LHCN-M2 (cell line): Measurements from ENCODE around the gene KCNAB1. TPM values are rescaled to one million over a fixed set of nuclear protein-coding genes. Genes with fewer than 3 reads are reported as not detected.
"Not testable (repeated sequence)": the region's sequence is repeated elsewhere in the genome, so short reads cannot be mapped to it uniquely, and the experiment has no call there.

ENCODE experiments used
- DNase-seq: peaks from one replicate; pipeline ENCODE4 v3.0.0-alpha.2; 2012; ENCODE audit warnings: low read depth
- total RNA-seq: library from RNA; depleted of rRNA; stranded (reverse); fragments of >200 nt; gene quantifications from 2 replicates; pipeline ENCODE4 v1.2.3, GENCODE V29; 2014

The KCNAB1 gene
- total RNA-seq, 1 experiment from 2014 or later: 0.57 TPM

DNA sequence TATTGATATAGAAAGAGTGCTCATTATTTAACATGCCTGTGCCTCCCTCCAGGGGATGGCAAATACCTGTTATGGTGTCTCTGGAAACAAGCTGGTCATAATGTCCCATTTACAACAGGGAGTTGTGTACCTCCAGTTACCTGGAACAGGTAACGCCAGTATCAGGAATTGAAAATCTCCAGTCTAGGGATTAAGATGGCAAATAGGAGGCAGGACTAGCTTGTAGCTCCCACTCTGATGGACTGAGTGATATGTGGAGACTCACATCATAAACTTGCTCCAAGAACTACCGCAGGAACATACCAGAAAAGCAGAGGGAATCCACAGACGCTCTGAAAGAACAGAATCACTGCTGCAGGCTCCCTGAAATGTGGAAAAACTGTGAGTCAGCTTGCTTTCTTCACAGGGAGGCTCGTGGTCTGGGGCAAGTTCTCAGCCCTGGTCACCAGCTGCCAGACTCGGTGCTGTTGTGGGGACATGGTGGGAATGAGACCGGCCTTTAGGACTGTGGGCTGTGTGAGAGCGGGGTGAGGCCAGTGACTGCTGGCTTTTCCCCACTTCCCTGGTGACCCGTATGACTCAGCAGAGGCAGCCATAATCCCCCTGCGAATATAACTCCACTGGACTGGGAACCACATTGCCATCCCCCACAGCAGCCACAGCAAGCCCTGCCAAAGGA lies 97.4 kb downstream of the KCNAB1 start:
- peak; percentile 39 for DNase-seq

GRCh38 chr3:156218353-156218744 lies 98.0 kb downstream of the KCNAB1 start:
- no peak for DNase-seq

DNA sequence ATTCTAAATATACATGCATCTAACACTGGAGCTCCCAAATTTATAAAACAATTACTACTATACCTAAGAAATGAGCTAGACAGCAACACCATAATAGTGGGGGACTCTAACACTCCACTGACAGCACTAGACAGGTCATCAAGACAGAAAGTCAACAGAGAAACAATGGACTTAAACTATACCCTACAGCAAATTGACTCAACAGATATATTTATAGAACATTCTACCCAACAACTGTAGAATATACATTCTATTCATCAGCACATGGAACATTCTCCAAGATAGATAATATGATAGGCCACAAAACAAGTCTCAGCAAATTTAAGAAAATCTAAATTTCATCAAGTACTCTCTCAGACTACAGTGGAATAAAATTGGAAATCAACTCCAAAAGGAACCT lies 102.0 kb downstream of the KCNAB1 start:
- DNase-seq: not testable (repeated sequence)

DNA sequence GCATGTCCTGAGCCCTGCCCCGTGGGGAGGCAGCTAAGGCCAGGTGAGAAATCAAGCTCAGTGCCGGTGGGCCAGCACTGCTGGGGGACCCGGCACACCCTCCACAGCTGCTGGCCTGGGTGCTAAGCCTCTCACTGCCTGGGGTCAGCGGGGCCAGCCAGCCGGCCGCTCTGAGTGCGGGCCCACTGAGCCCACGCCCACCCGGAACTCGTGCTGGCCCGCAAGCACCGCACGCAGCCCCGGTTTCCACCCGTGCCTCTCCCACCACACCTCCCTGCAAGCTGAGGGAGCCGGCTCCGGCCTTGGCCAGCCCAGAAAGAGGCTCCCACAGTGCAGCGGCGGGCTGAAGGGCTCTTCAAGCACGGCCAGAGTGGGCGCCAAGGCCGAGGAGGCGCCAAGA lies 103.7 kb downstream of the KCNAB1 start:
- not testable (repeated sequence) for DNase-seq

GRCh38 chr3:156226676-156227420 lies 106.5 kb downstream of the KCNAB1 start:
- DNase-seq: no peak

GRCh38 chr3:156227704-156228103 lies 107.3 kb downstream of the KCNAB1 start:
- DNase-seq: no peak

GRCh38 chr3:156230278-156230900 lies 110.0 kb downstream of the KCNAB1 start:
- no peak for DNase-seq

DNA sequence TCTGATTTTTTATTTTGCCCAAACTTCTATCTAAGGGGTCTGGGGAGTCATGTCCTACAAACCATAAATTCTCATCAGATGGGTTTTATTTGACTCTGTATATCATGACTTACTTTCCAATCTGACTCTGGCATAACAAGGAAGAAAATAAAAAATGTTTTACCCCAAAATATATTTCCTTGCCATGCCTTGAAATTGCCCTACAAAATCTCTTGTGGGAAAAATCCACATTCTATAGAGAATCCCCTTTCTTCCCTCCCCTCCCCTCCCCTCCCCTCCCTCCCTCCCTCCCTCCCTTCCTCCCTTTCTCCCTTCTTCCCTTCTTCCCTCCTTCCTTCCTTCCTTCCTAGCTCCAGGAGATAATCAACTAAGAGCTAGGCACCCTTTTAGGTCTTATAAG lies 110.8 kb downstream of the KCNAB1 start:
- DNase-seq: not testable (repeated sequence)

DNA sequence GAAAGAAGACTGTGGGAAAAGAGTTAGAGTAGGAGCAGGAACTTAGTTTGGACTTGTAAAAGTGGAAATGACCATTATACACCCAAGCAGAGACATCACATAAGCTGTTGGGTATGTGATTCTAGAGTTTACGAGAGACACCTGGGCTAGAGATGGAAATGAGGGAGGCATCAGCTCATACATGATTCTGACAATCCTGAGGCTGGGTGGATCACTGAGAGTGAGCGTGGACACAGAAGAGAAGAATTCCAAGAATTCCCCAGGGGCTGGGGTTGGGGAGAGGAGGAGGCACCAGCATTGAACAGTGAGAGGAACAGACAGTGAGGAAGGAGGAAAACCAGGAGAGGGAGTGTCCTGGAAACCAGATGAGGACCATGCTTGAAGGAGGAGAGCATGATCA lies 113.5 kb downstream of the KCNAB1 start:
- DNase-seq: no peak

DNA sequence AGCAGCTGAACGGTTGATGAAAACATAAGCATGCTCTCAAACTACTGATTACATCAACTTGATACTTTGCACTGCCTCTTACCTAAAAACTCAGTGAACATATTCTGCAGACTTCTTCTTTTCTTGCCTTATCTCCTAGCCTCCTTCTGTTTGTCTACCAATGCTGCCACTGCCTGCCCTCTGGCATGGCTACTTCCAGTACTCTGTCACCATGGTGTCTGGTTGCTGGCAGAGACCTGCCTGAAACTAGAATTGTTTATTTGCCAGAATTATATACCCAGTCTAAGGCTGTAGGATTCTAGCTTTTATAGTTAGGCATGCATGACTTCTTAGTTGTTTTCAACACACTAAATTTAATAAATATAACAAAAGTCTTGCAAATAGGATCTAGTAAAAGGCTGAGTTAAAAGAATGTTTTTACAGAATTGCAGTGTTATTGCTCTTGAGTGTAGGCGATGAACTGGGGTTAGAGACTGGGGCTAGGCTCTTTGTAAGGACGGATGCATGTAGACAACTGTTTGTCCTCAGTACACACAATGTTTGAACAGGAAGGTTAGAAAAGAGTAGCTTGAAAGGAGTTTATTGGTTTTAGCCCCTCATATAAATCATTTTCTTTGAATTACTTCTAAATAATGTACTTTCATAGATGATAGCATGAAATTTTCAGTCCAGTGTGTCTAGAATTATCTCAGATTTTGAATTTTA lies 116.3 kb downstream of the KCNAB1 start:
- no peak for DNase-seq

- DNase-seq: no peak
Observed at GRCh38 chr3:156240642-156241041, 120.3 kb downstream of the KCNAB1 start.

GRCh38 chr3:156246961-156247725 lies 126.8 kb downstream of the KCNAB1 start:
- DNase-seq: no peak

DNA sequence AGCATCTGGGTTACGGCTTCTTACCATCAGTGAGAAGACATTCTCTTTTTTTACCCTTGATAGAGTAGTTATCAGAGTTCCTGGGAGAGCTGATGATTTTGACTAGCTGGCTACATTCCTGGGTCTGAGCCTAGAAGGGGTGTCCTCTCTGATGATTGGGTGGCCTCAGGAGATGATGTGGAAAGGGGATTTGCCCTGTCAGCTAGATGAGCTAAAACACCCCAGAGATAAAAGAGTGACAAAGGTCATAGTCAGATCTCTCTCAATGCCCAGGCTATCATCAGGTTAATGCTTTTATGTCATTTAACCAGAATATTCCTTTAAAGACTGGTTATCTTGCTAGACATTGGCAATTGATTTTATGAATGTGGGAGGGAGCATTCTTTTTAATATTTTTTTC lies 130.2 kb downstream of the KCNAB1 start:
- no peak for DNase-seq

DNA sequence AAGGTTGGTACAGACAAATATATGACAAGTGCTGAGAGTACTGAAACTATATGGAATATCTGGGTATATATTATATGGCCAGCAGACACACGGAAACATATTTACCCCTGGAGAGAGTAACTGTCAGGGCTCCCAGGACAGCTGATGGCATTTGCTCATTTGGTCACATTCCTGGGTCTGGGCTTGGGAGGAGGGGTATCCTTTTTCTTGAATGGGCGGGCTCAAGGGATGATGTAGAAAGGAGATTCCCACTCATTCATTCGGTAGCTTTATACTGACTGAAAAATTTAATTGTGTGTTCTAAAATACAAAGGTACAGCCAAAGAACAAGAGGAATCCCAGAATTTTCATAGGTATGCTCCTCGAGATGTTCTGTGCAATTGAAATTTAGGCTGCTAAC lies 131.0 kb downstream of the KCNAB1 start:
- DNase-seq: no peak

DNA sequence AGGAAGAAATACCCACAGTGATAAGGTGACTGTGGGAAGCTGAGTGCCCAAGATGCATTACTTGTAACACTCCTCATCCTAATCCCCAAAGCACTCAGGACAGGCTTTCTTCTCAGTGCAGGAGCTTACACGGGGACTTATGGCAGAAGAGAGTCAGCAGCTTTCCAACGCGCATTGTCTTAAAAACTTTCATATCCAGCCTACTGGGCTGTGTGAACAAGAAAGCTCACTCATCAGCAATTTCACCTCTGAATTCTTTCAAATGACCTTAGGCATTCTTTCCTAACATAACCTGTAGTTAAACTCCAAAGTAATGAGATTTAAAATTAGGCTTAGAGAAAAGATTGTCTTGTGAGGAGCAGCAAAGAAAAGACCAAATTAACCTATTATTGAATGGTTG lies 132.3 kb downstream of the KCNAB1 start:
- no peak for DNase-seq

DNA sequence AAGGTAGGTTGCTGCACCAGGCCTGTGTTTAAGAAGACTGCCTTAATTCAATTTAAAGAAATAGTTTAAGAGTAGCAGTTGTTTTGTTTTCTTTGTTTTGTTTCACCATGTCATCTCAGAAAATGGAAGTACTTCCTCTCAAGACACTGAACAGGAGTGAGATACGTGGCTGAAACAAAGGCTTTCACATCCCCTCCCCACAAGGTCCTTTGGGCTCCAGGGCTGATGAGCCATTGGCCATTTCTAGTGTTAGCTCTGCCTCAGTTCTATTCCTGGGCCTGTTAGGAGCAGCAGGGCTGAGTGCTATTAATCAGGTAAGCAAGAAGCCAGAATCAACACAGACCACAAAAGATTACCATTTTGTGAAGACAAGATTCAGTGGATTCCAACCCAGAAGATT lies 132.8 kb downstream of the KCNAB1 start:
- no peak for DNase-seq

DNA sequence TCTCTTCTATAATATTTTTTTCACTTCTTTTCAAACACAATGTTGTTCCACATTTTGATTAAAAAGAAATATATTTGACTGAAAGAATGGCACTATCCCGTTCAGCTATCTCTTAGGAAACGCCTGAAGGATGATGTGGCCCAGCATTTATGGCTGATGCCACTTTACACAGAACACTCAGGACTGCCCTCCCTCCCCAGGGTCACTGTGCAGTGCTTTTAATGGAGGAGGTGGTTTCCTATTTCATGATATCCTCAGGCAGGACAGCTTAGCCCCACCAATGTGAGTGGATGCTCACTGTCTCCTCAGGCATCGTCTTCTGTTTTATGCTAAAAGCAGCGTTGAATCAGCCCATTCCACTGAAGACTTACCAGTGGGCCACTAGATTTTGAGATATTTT lies 135.9 kb downstream of the KCNAB1 start:
- no peak for DNase-seq

DNA sequence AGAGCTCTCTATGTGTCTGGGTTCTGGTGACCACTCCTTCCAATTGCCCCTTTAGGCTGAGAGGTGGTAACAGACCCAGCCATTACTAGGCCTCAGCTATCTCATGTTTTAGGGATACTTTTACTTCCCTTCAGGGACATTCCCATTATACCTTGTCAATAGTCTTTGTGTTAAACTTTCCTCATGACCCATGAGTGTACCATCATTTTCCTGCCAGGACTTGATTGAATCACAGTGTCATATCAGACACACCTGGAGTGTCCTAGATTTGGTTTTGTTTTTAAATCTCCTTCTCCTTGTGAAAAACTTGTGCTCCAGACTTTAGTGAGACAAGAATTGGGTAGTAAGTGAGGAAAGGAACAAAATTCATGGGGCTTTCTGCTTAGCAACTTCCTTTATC lies 136.6 kb downstream of the KCNAB1 start:
- DNase-seq: no peak

DNA sequence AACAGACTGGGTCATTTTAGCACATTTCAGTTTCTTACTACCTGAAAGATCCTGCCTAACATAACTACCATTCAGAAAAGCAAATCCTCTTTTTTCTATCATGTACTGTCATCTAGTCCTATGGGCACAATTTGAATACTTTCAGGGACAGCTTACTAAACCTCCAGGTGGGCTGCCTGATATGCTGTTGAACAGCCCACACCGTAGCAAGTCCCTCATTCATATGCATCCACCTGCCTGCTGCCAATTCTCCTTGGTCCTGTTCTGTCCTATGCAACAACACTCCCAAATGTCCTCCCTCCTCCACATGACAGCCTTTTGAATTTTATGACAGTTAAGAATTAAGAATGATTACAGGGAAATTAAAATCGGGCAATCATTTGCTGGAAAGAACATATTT lies 137.9 kb downstream of the KCNAB1 start:
- no peak for DNase-seq

- DNase-seq: no peak
Observed at GRCh38 chr3:156259896-156260295, 139.5 kb downstream of the KCNAB1 start.

GRCh38 chr3:156260331-156260730 lies 140.0 kb downstream of the KCNAB1 start:
- no peak for DNase-seq
